ENCODE measurements around the gene MAGEB3.
"Not testable (repeated sequence)": the region's sequence is repeated elsewhere in the genome, so short reads cannot be mapped to it uniquely, and the experiment has no call there.

MAGEB3 gene, protein sequence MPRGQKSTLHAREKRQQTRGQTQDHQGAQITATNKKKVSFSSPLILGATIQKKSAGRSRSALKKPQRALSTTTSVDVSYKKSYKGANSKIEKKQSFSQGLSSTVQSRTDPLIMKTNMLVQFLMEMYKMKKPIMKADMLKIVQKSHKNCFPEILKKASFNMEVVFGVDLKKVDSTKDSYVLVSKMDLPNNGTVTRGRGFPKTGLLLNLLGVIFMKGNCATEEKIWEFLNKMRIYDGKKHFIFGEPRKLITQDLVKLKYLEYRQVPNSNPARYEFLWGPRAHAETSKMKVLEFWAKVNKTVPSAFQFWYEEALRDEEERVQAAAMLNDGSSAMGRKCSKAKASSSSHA

DNA sequence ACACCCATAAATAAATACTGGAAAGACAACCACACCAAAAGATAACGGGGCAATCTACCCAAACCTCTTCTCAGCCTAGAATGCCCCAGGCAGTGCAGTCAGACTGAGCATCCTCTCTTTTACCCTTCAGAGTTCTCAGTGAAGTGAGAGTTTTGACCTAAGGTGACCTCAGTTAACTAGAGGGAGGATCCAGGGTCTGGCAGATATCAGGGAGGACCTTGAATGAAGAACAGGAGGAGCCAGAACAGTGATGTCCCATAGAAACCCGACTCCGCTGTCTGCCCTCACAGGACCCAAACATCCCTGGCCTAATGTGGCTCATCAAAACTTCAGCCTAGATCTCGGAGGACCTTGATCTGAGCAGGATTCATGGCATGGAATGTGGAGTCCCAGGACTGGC, at the start of gene MAGEB3:
MAGEB3 (plus strand) TSS at position 263 of the 400 bp plus-strand sequence. CDS start 5,268 bp downstream, outside the sequence.
- DNase-seq (ENCODE audit: extremely low spot score): no peak
- TF ChIP-seq, protein P1, sequence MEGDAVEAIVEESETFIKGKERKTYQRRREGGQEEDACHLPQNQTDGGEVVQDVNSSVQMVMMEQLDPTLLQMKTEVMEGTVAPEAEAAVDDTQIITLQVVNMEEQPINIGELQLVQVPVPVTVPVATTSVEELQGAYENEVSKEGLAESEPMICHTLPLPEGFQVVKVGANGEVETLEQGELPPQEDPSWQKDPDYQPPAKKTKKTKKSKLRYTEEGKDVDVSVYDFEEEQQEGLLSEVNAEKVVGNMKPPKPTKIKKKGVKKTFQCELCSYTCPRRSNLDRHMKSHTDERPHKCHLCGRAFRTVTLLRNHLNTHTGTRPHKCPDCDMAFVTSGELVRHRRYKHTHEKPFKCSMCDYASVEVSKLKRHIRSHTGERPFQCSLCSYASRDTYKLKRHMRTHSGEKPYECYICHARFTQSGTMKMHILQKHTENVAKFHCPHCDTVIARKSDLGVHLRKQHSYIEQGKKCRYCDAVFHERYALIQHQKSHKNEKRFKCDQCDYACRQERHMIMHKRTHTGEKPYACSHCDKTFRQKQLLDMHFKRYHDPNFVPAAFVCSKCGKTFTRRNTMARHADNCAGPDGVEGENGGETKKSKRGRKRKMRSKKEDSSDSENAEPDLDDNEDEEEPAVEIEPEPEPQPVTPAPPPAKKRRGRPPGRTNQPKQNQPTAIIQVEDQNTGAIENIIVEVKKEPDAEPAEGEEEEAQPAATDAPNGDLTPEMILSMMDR (IDR thresholded peaks at IDR 0.05; ENCODE audit: control extremely low read depth, extremely low read depth, low read depth, missing control alignments): no peak
- ChIA-PET CTCF (no interaction called here), POLR2A (no interaction called here)

DNA sequence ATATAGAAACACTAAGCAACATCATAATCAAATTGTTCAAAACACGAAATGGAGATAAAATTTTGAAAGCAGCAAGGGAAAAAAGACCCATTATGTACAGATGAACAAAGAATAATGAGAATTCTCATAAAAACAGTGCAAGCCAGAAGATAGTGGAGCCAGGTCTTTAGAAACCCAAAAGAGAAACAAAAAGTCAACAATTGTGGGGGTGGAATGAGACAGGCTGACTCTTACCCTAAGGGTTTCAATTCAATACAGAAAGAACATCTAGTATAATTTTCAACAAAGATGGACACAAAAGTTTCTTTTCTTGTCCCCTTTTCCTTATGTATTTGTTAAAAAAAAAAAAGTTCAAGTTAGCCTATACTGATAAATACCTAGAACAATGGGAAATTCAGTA, 49.1 kb upstream of the MAGEB3 start:
- POLR2A ChIA-PET: no interaction called here
- TF ChIP-seq, protein P1 (IDR thresholded peaks at IDR 0.05; ENCODE audit: control extremely low read depth, extremely low read depth, low read depth, missing control alignments): no peak
- peak; percentile 11 for DNase-seq (ENCODE audit: extremely low spot score)
- CTCF ChIA-PET: no interaction called here

DNA sequence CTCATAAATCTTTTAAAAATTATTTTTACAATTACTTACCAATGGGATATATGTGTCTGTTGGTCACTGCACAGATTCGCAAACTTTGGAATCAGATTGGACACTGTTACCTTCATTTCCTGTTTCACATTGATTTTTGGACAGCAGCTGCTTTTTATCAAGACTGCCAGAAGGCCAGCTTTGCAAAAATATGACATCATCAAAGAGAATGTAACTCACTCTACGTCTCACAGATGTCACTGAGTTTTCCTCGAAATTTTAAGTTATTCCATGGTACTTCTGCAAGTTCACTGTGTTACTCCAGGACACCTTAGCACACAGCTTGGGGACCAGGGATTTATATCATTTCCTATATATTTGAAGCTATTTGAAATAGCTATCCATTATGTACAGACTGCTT, 46.9 kb upstream of the MAGEB3 start:
- DNase-seq (ENCODE audit: extremely low spot score): no peak
- CTCF ChIA-PET: interaction anchor here (1.5 kb wide), 1 partner anchor 13 kb away, joined by 5 read pairs; no protein-coding TSS in a partner anchor
- TF ChIP-seq, protein P1 (IDR thresholded peaks at IDR 0.05; ENCODE audit: control extremely low read depth, extremely low read depth, low read depth, missing control alignments): no peak
- POLR2A ChIA-PET: no interaction called here

DNA sequence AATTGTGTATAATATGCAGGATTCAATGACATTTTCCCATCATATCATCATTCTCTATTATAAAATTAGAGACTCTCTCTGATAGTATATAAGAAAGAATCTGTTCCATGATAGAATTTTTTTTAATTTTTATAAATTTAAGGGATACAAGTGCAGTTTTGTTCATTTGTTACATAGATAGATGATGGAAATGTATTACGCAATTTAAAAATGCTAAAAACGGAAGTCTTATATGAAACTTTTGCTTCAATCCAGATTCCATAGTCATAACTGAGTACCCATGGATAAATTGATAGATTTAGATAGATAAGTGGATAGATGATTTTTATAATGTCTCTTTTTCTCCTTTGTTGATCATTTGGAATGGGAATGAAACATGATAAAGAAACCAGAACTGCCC, 40.0 kb upstream of the MAGEB3 start:
- TF ChIP-seq, protein P1 (IDR thresholded peaks at IDR 0.05; ENCODE audit: control extremely low read depth, extremely low read depth, low read depth, missing control alignments): no peak
- no peak for DNase-seq (ENCODE audit: extremely low spot score)
- CTCF ChIA-PET: interaction anchor here (1.7 kb wide), 1 partner anchor 11 kb away, joined by 4 read pairs; no protein-coding TSS in a partner anchor
- POLR2A ChIA-PET: no interaction called here

DNA sequence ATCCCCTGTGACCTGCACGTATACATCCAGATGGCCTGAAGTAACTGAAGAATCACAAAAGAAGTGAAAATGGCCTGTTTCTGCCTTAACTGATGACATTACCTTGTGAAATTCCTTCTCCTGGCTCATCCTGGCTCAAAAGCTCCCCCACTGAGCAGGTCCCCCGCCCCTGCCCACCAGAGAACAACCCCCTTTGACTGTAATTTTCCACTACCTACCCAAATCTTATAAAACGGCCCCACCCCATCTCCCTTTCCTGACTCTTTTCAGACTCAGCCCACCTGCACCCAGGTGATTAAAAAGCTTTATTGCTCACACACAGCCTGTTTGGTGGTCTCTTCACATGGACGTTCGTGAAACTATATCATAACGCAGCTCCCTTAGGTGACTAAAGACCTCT, 36.5 kb upstream of the MAGEB3 start:
- DNase-seq (ENCODE audit: extremely low spot score); CTCF ChIA-PET; POLR2A ChIA-PET: not testable (repeated sequence)

DNA sequence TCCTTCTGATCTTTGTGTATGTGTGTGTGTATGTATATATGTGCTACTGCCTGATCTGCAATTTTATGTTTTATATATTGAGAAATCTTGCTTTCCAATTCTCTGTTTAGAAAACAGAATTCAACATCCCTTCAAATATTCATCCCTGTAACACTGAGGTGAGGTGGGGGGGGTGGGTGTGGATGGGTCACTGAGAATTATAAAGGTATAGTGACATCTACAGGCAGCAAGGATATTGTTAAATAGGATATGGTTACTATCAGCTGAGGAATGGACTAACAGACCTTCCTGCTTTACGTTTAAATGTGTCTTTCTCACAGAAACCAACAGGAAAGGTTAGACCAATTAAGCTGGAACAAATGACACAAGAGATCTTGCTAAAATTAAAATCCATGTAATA, 34.1 kb upstream of the MAGEB3 start:
- ChIA-PET POLR2A (no interaction called here), CTCF (interaction anchor here (1.1 to 2.0 kb wide), 4 partner anchors 12 to 50 kb away, joined by 3 to 6 read pairs (median 4); no protein-coding TSS in a partner anchor)
- DNase-seq (ENCODE audit: extremely low spot score): no peak
- TF ChIP-seq, protein P1 (IDR thresholded peaks at IDR 0.05; ENCODE audit: control extremely low read depth, extremely low read depth, low read depth, missing control alignments): no peak

DNA sequence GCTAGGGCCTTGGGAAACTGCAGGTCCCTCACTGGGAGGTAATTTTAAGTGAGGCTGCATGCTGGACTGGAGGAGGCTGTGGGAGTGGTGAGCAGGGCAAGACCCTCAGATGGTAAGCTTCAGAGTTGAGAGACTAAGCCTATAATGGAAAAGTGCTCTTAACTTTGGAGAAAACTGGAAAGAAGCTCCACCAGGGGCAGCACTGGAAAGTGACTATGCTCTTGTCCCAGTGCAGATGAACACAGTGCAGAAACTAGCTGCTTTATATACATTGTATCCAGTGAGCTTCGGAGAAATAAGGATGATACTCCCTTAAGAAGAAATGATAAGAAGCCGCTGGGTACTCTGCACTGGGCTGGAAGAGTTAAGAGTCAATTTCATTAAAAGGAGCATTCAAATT, 18.3 kb upstream of the MAGEB3 start:
- CTCF ChIA-PET: interaction anchor here (2.0 kb wide), 1 partner anchor 16 kb away, joined by 6 read pairs; no protein-coding TSS in a partner anchor
- DNase-seq (ENCODE audit: extremely low spot score): no peak
- TF ChIP-seq, protein P1 (IDR thresholded peaks at IDR 0.05; ENCODE audit: control extremely low read depth, extremely low read depth, low read depth, missing control alignments): no peak
- POLR2A ChIA-PET: no interaction called here
